ENCODE results near the gene TNFSF18.

TNFSF18 gene

GRCh38 chr1:173005196-173005864, 45.4 kb downstream of the TNFSF18 start:
- Histone ChIP-seq H3K9me3 (ENCODE audit: control insufficient read depth, low read length) (peaks cover 6% of the 10 kb centered on the region), H3K4me3 (ENCODE audit: low read length) (no peak overlapping the region), H3K9ac (ENCODE audit: low read length) (no peak overlapping the region), H3K36me3 (ENCODE audit: control insufficient read depth, insufficient read depth, low read length, severe bottlenecking) (no peaks in the 10 kb centered on the region), H3K27me3 (replicated peaks; ENCODE audit: control insufficient read depth, insufficient read depth, low read length) (no peaks in the 10 kb centered on the region), H3K4me1 (ENCODE audit: control insufficient read depth, insufficient read depth, low read length) (peaks cover 11% of the 10 kb centered on the region)
- DNase-seq (ENCODE audit: low read depth), result no peak

DNA sequence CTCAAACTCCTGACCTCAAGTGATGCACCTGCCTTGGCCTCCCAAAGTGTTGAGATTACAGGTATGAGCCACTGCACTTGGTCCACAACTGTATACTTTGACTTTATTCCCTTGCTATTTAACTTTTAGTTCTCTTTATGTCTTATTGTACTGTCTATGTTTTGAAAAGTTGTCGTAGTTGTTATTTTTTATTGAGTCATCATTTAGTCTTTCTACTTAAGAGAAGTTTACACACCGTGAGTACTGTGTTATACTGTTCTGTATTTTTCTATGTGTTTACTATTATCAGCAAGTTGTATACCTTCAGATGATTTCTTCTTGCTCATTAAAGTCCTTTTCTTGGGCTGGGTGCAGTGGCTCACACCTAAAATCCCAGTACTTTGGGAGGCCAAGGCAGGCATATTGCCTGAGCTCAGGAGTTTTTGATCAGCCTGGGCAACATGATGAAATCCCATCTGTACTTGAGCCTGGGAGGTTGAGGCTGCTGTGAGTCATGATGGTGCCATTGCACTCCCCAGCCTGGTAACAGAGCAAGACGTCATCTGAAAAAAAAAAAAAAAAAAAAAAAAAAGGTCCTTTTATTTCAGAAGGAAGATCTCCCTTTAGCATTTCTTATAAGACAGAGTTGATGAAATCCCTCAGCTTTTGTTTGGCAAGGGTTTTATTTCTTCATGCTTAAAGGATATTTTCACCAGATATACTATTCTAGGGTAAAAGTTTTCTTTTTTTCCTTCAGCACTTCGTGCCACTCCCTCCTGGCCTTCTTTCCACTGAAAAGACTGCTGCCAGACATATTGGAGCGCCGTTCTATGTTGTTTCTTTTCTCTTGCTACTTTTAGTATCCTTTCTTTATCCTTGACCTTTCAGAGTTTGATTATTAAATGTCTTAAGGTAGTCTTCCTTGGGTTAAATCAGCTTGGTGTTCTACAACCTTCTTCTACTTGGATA, 47.6 kb downstream of the TNFSF18 start:
- peaks cover 11% of the 10 kb centered on the region for H3K4me1 ChIP-seq (ENCODE audit: control insufficient read depth, insufficient read depth, low read length)
- H3K9me3 ChIP-seq (ENCODE audit: control insufficient read depth, low read length), result peaks cover 11% of the 10 kb centered on the region
- H3K9ac ChIP-seq (ENCODE audit: low read length), result peak overlapping the region; percentile 48
- DNase-seq (ENCODE audit: low read depth), result peak; percentile 64
- H3K36me3 ChIP-seq (ENCODE audit: control insufficient read depth, insufficient read depth, low read length, severe bottlenecking), result no peaks in the 10 kb centered on the region
- no peaks in the 10 kb centered on the region for H3K27me3 ChIP-seq (replicated peaks; ENCODE audit: control insufficient read depth, insufficient read depth, low read length)
- H3K4me3 ChIP-seq (ENCODE audit: low read length), result peak overlapping the region; percentile 54

DNA sequence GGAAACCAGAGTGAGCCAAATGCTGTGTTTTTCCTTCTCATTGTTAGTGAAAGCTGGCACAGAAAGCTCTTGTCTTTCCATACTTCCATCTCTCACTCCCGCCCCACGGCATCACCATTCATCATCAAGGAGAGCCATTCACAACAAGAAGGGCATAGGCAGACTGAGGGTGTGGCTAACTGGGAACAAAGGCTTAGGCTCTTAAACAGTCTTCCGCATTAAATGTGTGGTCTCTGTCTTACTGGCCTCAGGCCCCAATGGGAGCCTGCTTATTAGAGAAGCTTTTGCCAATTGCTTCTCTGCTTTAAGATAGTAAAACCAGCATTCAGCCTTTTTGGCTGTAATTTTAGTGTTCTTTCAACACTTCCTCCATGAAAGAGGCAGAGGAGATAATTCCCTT, 51.4 kb downstream of the TNFSF18 start:
- Histone ChIP-seq H3K9ac (ENCODE audit: low read length) (no peak overlapping the region), H3K36me3 (ENCODE audit: control insufficient read depth, insufficient read depth, low read length, severe bottlenecking) (no peaks in the 10 kb centered on the region), H3K27me3 (replicated peaks; ENCODE audit: control insufficient read depth, insufficient read depth, low read length) (no peaks in the 10 kb centered on the region), H3K9me3 (ENCODE audit: control insufficient read depth, low read length) (peaks cover 14% of the 10 kb centered on the region), H3K4me1 (ENCODE audit: control insufficient read depth, insufficient read depth, low read length) (peaks cover 11% of the 10 kb centered on the region), H3K4me3 (ENCODE audit: low read length) (no peak overlapping the region)
- no peak for DNase-seq (ENCODE audit: low read depth)

DNA sequence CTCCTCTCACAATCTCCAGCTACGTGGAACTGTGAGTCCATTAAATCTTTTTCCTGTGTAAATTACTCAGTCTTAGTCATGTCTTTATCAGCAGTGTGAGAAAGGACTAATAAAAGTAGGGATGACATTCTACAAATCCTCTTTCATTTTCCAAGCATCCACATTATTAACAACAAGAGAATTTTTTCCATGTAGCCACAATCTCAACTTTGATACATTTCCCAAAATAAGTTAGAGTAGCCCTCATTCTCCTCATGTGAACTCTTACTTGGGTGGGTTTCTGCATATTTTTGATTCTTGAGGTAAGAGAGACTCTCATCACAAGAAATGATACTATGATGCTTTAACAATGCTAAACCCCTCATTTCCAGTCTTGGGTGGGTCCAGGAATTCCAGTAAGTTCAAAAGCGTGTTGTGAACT, 52.8 kb downstream of the TNFSF18 start:
- Histone ChIP-seq H3K9ac (ENCODE audit: low read length) (no peak overlapping the region), H3K27me3 (replicated peaks; ENCODE audit: control insufficient read depth, insufficient read depth, low read length) (no peaks in the 10 kb centered on the region), H3K9me3 (ENCODE audit: control insufficient read depth, low read length) (peaks cover 14% of the 10 kb centered on the region), H3K36me3 (ENCODE audit: control insufficient read depth, insufficient read depth, low read length, severe bottlenecking) (no peaks in the 10 kb centered on the region), H3K4me1 (ENCODE audit: control insufficient read depth, insufficient read depth, low read length) (peaks cover 2% of the 10 kb centered on the region), H3K4me3 (ENCODE audit: low read length) (no peak overlapping the region)
- no peak for DNase-seq (ENCODE audit: low read depth)

DNA sequence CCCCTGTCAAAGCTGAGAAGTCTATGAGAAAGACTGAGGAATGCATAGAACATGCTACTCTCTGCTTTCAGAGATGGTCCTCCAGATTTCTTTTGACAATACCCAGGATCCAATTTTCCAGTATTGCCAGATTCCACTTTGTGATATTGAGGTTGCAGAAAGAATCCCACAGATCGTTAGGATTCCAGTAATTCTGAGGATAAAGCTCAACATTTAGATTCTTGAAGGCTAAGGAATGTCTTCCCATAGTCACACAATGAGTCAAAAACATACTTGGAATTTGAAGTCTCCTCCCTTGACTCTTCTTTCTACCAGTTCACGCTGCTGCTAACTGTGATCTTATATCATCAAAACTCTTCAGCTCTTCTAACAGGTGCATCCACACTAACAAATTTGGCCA, 57.1 kb downstream of the TNFSF18 start:
- no peak overlapping the region for H3K4me3 ChIP-seq (ENCODE audit: low read length)
- no peaks in the 10 kb centered on the region for H3K36me3 ChIP-seq (ENCODE audit: control insufficient read depth, insufficient read depth, low read length, severe bottlenecking)
- H3K9ac ChIP-seq (ENCODE audit: low read length), result no peak overlapping the region
- H3K27me3 ChIP-seq (replicated peaks; ENCODE audit: control insufficient read depth, insufficient read depth, low read length), result no peaks in the 10 kb centered on the region
- peaks cover 3% of the 10 kb centered on the region for H3K9me3 ChIP-seq (ENCODE audit: control insufficient read depth, low read length)
- peak; percentile 46 for DNase-seq (ENCODE audit: low read depth)
- H3K4me1 ChIP-seq (ENCODE audit: control insufficient read depth, insufficient read depth, low read length), result peaks cover 4% of the 10 kb centered on the region

DNA sequence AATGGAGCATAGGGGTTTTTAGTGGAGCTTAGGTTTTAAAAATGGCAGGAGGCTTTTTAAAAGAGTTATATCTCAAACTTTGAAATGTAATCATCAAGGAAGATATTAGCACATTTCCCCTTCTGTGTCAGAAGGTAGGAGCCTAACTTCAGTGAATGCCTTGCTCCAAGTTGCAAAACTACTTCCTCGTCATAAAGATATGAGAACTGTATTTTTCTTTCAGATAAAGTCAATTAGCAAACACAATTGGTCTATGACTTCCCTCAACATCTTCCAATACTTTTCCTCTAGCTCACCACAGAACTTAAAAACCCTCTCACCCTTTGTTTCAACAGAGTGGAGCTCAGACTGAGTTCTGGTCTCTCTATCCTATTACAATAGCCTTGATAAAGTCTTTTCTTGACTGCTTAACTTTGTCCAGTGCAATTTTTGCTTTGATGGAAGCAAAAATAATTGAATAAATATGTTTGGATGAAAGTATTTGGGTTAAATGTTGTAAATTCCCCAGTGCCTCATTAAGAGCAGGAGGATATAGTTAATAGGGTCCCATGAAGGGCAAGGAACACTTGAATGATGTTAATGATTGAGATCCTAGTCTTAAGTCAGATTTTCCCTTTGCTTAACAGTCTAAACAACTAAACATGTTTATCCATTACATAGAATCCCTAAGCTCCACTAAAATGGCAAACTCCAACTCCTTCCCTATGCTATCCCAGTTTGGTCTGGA, 58.9 kb downstream of the TNFSF18 start:
- no peak for DNase-seq (ENCODE audit: low read depth)
- Histone ChIP-seq H3K4me3 (ENCODE audit: low read length) (no peak overlapping the region), H3K36me3 (ENCODE audit: control insufficient read depth, insufficient read depth, low read length, severe bottlenecking) (no peaks in the 10 kb centered on the region), H3K9me3 (ENCODE audit: control insufficient read depth, low read length) (no peaks in the 10 kb centered on the region), H3K4me1 (ENCODE audit: control insufficient read depth, insufficient read depth, low read length) (peaks cover 4% of the 10 kb centered on the region), H3K9ac (ENCODE audit: low read length) (no peak overlapping the region), H3K27me3 (replicated peaks; ENCODE audit: control insufficient read depth, insufficient read depth, low read length) (no peaks in the 10 kb centered on the region)

- no peaks in the 10 kb centered on the region for H3K36me3 ChIP-seq (ENCODE audit: control insufficient read depth, insufficient read depth, low read length, severe bottlenecking)
- no peaks in the 10 kb centered on the region for H3K9me3 ChIP-seq (ENCODE audit: control insufficient read depth, low read length)
- H3K9ac ChIP-seq (ENCODE audit: low read length), result no peak overlapping the region
- H3K4me1 ChIP-seq (ENCODE audit: control insufficient read depth, insufficient read depth, low read length), result peaks cover 4% of the 10 kb centered on the region
- H3K4me3 ChIP-seq (ENCODE audit: low read length), result no peak overlapping the region
- peak; percentile 54 for DNase-seq (ENCODE audit: low read depth)
- no peaks in the 10 kb centered on the region for H3K27me3 ChIP-seq (replicated peaks; ENCODE audit: control insufficient read depth, insufficient read depth, low read length)
These were observed 60.0 kb downstream of the TNFSF18 start for GRCh38 chr1:172990598-172991215.

Measured in adipocyte (in vitro differentiated cells).